Neural progenitor cell (in vitro differentiated cells): Measurements from ENCODE around the gene INHBB. TPM values are rescaled to one million over a fixed set of nuclear protein-coding genes. Genes with fewer than 3 reads are reported as not detected.

Experiments used
- DNase-seq: peaks from one replicate; pipeline ENCODE4 v3.0.0-alpha.2; 2016; ENCODE audit warnings: low spot score
- H2AFZ ChIP-seq: fragments of 200-600 bp; sonication (generic); replicated peaks from 2 replicates; pipeline ENCODE4 v1.6.1; 2016; ENCODE audit warnings: antibody characterized with exemption
- H3F3A ChIP-seq: fragments of 200-600 bp; sonication (generic); 2 replicates; pipeline ENCODE4 v1.6.1; 2016; ENCODE audit warnings: antibody characterized with exemption, low read depth
- H3K27ac ChIP-seq: fragments of 200-600 bp; sonication (generic); 2 replicates; pipeline ENCODE4 v1.5.1; 2016; ENCODE audit warnings: mild to moderate bottlenecking
- H3K27me3 ChIP-seq: fragments of 200-600 bp; sonication (generic); 2 replicates; pipeline ENCODE4 v1.6.1; 2016; ENCODE audit warnings: mild to moderate bottlenecking, moderate library complexity
- H3K36me3 ChIP-seq: fragments of 200-600 bp; sonication (generic); 2 replicates; pipeline ENCODE4 v1.5.1; 2016
- H3K4me1 ChIP-seq: fragments of 200-600 bp; sonication (generic); 2 replicates; pipeline ENCODE4 v1.6.1; 2016; ENCODE audit warnings: mixed run types
- H3K4me2 ChIP-seq: fragments of 200-600 bp; sonication (generic); 2 replicates; pipeline ENCODE4 v1.6.1; 2016
- H3K4me3 ChIP-seq: fragments of 200-600 bp; sonication (generic); 2 replicates; pipeline ENCODE4 v1.5.1; 2016
- H3K79me2 ChIP-seq: fragments of 200-600 bp; sonication (generic); 2 replicates; pipeline ENCODE4 v1.6.1; 2016; ENCODE audit warnings: low read depth
- H3K9ac ChIP-seq: fragments of 200-600 bp; sonication (generic); 2 replicates; pipeline ENCODE4 v1.6.1; 2016
- H3K9me3 ChIP-seq: fragments of 200-600 bp; sonication (generic); 2 replicates; pipeline ENCODE4 v1.5.1; 2016; ENCODE audit warnings: low read depth
- H4K20me1 ChIP-seq: fragments of 200-600 bp; sonication (generic); 2 replicates; pipeline ENCODE4 v1.6.1; 2016; ENCODE audit warnings: low read depth
- H3K27ac Mint-ChIP-seq: 3 replicates; pipeline ENCODE4 v1.8.0; 2021; ENCODE audit warnings: mixed read lengths
- H3K27me3 Mint-ChIP-seq: 2 replicates; pipeline ENCODE4 v1.8.0; 2022; ENCODE audit warnings: low read depth, mild to moderate bottlenecking, inconsistent platforms, moderate library complexity, mixed read lengths; ENCODE audit not compliant: insufficient read depth
- H3K36me3 Mint-ChIP-seq: 3 replicates; pipeline ENCODE4 v1.8.0; 2021; ENCODE audit warnings: mixed read lengths
- H3K4me1 Mint-ChIP-seq: 3 replicates; pipeline ENCODE4 v1.8.0; 2021; ENCODE audit warnings: mixed read lengths
- H3K4me3 Mint-ChIP-seq: 3 replicates; pipeline ENCODE4 v1.8.0; 2021; ENCODE audit warnings: mild to moderate bottlenecking, moderate library complexity, mixed read lengths
- H3K9me3 Mint-ChIP-seq: 3 replicates; pipeline ENCODE4 v1.8.0; 2020; ENCODE audit warnings: mixed read lengths
- EZH2 ChIP-seq: fragments of 200-600 bp; sonication (generic); IDR thresholded peaks from 2 replicates; pipeline ENCODE4 v1.6.1; 2017; ENCODE audit warnings: antibody characterized with exemption, mild to moderate bottlenecking, moderate library complexity
- EZH2phosphoT487 ChIP-seq: fragments of 200-600 bp; sonication (generic); IDR thresholded peaks from 2 replicates; pipeline ENCODE4 v1.6.1; 2017; ENCODE audit warnings: antibody characterized with exemption
- total RNA-seq: library from RNA; depleted of rRNA; stranded (reverse); fragments of >200 nt; gene quantifications from 2 replicates; pipeline ENCODE4 v1.2.3, GENCODE V29; 2015; ENCODE audit warnings: low replicate concordance
- TF ChIP-seq, protein P1 (sequence below): fragments of 200-600 bp; sonication (generic); IDR thresholded peaks from 2 replicates; pipeline ENCODE4 v1.5.1; 2017; ENCODE audit warnings: antibody characterized with exemption, mild to moderate bottlenecking

Gene INHBB
- total RNA-seq, 1 donor from 2014 or later = not detected

DNA sequence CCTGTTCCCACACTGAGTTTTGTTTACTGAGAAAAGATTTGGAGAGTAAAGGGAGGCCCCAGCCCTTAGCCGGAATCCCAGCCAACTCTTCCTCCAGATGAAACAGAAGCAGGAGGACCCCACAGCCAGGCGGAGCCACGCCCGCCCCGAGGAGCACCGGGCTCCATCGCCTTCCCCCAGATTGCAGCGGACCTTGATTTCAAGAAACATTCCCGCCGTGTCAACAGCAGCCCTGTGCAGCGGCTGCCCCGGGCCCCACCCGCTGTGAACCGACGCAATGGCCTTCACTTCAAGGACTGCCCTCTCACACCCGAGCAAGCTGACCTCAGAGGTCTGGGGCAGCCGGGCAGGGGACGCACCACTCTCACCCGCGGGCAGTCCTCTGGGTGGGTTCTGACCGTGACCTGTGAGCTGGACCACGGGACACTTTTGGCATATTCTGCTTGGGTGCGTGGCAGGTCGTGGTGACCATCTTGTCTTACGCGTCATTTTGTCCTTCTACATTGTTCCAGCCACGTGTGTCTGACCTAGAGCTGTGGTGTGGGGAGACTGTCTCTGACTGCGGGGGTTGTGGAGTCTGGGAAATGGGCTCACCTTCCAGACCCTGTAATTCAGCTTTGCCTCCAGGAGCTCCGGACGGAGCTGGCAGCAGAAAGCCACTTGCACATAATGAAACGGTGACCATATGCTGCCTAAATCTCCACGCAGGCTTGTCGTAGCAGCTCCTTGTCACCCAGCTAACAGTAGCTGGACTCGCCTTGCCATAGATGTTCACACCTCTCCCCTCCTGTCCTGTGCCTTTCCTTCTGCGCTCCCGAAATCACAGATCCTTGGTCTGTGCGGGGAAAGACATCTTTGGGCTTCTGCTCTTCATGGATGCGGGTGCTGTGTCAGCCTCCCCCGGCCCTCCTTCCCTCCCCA lies 32.0 kb upstream of the INHBB start:
- peaks cover 13% of the 10 kb centered on the region for H3K27me3 Mint-ChIP-seq

DNA sequence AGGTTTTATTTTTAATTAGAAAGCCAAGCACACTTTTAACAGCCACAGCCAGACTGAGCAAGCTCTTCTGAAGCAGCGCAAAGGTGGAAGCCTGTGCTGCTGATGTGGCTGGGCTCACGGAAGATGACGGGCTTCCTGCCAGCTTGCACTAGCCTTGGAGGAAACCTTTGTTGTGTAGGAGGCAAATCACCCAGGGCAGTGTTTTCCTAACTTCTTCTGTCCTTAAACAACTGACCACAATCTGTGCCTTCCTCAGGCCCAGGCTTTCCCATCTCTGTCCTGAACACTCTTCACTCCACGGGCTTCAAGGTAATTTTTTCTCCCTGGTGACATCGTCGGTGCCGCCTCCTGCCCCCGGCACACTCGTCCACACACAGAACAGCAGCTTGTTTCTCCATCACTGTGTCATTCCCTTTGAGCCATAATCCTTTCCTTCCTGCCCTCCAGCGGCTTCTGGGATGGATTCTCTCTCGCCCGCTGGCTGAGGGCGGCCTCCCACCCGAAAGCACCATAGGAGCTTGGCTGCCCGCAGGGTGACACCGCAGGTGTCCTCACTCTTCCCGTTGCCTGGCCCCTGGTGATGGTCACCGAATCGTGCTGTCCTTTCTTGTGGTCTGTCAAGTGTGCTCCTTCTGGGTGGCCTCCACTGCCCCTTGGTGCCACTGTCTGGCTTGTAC lies 31.1 kb upstream of the INHBB start:
- Histone ChIP-seq H3K27ac (no peak overlapping the region), H3F3A (peaks cover 3% of the 10 kb centered on the region), H3K4me2 (no peak overlapping the region), H3K9me3 (no peaks in the 10 kb centered on the region), H3K4me3 (no peak overlapping the region), H2AFZ (no peak overlapping the region), H3K36me3 (no peaks in the 10 kb centered on the region), H3K4me1 (peaks cover 4% of the 10 kb centered on the region), H3K27me3 (peaks cover 43% of the 10 kb centered on the region), H4K20me1 (no peaks in the 10 kb centered on the region), H3K79me2 (no peaks in the 10 kb centered on the region), H3K9ac (no peak overlapping the region)
- Mint-ChIP-seq H3K27me3 (peaks cover 14% of the 10 kb centered on the region), H3K4me1 (peaks cover 26% of the 10 kb centered on the region), H3K4me3 (peak overlapping the region; percentile 24), H3K36me3 (no peaks in the 10 kb centered on the region), H3K9me3 (no peaks in the 10 kb centered on the region), H3K27ac (no peak overlapping the region)
- no peak for TF ChIP-seq EZH2
- TF ChIP-seq, protein P1, sequence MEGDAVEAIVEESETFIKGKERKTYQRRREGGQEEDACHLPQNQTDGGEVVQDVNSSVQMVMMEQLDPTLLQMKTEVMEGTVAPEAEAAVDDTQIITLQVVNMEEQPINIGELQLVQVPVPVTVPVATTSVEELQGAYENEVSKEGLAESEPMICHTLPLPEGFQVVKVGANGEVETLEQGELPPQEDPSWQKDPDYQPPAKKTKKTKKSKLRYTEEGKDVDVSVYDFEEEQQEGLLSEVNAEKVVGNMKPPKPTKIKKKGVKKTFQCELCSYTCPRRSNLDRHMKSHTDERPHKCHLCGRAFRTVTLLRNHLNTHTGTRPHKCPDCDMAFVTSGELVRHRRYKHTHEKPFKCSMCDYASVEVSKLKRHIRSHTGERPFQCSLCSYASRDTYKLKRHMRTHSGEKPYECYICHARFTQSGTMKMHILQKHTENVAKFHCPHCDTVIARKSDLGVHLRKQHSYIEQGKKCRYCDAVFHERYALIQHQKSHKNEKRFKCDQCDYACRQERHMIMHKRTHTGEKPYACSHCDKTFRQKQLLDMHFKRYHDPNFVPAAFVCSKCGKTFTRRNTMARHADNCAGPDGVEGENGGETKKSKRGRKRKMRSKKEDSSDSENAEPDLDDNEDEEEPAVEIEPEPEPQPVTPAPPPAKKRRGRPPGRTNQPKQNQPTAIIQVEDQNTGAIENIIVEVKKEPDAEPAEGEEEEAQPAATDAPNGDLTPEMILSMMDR = no peak
- no peak for TF ChIP-seq EZH2phosphoT487
- DNase-seq = no peak

More for the DNA sequence above, 32.0 kb upstream of the INHBB start:
- Histone ChIP-seq H3K9ac (no peak overlapping the region), H3K79me2 (no peaks in the 10 kb centered on the region), H3K4me3 (no peak overlapping the region), H3K27me3 (peaks cover 43% of the 10 kb centered on the region), H3K4me2 (peak overlapping the region; percentile 64), H2AFZ (no peak overlapping the region), H4K20me1 (no peaks in the 10 kb centered on the region), H3K27ac (no peak overlapping the region), H3K36me3 (no peaks in the 10 kb centered on the region), H3F3A (peaks cover 3% of the 10 kb centered on the region), H3K9me3 (no peaks in the 10 kb centered on the region), H3K4me1 (peaks cover 4% of the 10 kb centered on the region)
- TF ChIP-seq, protein P1 = no peak
- TF ChIP-seq EZH2 (no peak), EZH2phosphoT487 (no peak)
- Mint-ChIP-seq H3K4me1 (peaks cover 26% of the 10 kb centered on the region), H3K9me3 (no peaks in the 10 kb centered on the region), H3K27ac (no peak overlapping the region), H3K4me3 (peak overlapping the region; percentile 57), H3K36me3 (no peaks in the 10 kb centered on the region)
- no peak for DNase-seq

DNA sequence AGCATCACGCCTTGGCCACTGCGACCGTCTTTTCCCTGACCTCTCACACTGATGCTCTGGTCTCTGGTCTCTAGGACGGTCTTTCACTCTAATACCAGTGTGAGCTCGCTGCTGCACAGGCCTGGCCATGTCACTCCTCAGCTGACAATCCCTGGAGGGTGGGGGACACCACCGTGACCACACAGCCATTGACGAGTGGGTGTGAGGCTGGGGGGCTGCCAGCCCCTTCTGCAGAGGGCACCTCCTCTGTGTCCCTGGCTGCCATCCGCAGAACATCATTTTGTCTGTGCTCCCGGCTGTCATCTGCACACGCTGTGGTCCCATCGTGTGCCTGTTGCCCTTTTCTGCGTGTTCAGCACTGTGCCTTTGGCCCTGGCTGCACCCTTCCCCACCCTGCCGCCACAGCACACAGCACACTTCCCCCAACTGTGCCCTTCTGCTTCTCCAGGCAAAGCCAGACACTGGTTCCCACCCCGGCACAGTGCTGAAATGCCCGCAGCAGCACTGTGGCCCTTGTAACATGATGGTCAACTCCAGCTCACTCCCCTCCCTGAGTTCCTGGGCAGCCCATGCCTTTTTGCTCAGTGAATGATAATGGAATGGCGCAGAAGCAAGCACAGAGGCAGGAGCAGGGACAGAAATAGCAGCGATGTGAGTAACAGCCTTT lies 30.4 kb upstream of the INHBB start:
- Mint-ChIP-seq H3K27ac (no peak overlapping the region), H3K27me3 (peaks cover 17% of the 10 kb centered on the region), H3K4me3 (no peak overlapping the region), H3K9me3 (no peaks in the 10 kb centered on the region), H3K36me3 (no peaks in the 10 kb centered on the region), H3K4me1 (peaks cover 26% of the 10 kb centered on the region)
- Histone ChIP-seq H2AFZ (no peak overlapping the region), H3K4me3 (no peak overlapping the region), H3K36me3 (no peaks in the 10 kb centered on the region), H3K9me3 (no peaks in the 10 kb centered on the region), H3K9ac (no peak overlapping the region), H3K27ac (no peak overlapping the region), H3K4me1 (no peaks in the 10 kb centered on the region), H4K20me1 (no peaks in the 10 kb centered on the region), H3K79me2 (no peaks in the 10 kb centered on the region), H3K4me2 (no peak overlapping the region), H3F3A (peaks cover 3% of the 10 kb centered on the region), H3K27me3 (peaks cover 43% of the 10 kb centered on the region)
- TF ChIP-seq, protein P1 = no peak
- TF ChIP-seq EZH2 (no peak), EZH2phosphoT487 (no peak)
- DNase-seq = no peak
